ENCODE data around the gene NAA10. TPM values are rescaled to one million over a fixed set of nuclear protein-coding genes. Genes with fewer than 3 reads are reported as not detected.

NAA10 gene
- polyA plus RNA-seq, 1 donor from 2014 or later, result 117 TPM

DNA sequence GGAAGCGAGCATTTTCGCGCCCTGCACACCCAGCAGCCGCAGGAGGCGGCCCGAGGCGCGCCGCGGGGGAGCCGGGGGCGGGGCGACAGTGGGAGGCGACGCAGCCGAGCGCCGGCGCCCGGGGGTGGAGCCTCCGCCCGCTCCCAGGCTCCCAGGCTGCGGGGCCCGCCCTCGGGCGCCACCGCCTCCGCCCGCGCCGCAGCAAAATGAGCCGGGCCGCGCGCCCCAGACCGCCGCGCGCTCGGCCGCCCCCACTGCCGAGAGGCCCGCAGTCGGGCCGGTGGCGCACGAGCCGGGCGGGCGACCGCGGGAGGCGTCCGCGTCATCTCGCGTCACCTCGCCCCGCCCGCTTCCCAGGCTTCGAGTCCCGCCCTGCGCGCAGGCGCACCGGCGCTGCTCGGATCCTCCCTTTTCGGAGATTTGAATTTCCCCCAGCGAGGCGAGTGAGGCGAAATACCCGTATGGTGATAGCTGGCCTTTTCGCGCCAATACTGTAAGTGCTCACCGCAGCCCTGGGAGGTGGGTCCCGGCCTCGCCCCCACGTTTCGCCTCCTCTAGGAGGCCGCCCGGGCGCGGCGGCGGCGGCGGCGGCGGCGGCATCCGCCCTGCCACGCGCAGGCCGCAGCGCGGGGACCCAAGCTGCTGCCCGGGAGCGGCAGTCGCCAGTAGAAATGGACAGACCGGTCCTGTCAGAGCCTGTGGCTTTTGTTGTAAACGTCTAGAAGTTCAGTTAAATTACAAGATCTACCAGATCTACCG lies 37.7 kb upstream of the NAA10 start, which contains the start of gene TMEM187:
TSS of gene TMEM187 (plus strand) at position 387 of the 759 bp plus-strand sequence. CDS start 9,309 bp downstream, outside the sequence.
- H4K20me1 ChIP-seq (ENCODE audit: insufficient read depth), result no peaks in the 10 kb centered on the region
- no peaks in the 10 kb centered on the region for H3K9me3 ChIP-seq (ENCODE audit: low read length)
- H3K9ac ChIP-seq (ENCODE audit: low read length), result peak within 1 kb of the TSS; percentile 98
- H3K27ac ChIP-seq (ENCODE audit: low read length), result peak within 1 kb of the TSS; percentile 98
- peaks cover 10% of the 10 kb centered on the region for H3K79me2 ChIP-seq (replicated peaks; ENCODE audit: insufficient read depth, low read length)
- H3K4me3 ChIP-seq (ENCODE audit: low read length), result peak within 1 kb of the TSS; percentile 85
- H3K9me2 ChIP-seq (ENCODE audit: insufficient read depth, low read length), result no peaks in the 10 kb centered on the region
- TF ChIP-seq SMC3 (conservative IDR thresholded peaks at IDR 0.05; ENCODE audit: poor library complexity), result peak; percentile 41
- peak; percentile 69 for TF ChIP-seq POLR2AphosphoS5 (IDR thresholded peaks at IDR 0.05)
- peak; percentile 56 for TF ChIP-seq MXI1 (conservative IDR thresholded peaks at IDR 0.05; ENCODE audit: poor library complexity, severe bottlenecking)
- TF ChIP-seq RAD21 (conservative IDR thresholded peaks at IDR 0.05), result no peak
- no peak for TF ChIP-seq EP300 (conservative IDR thresholded peaks at IDR 0.05; ENCODE audit: poor library complexity, severe bottlenecking)
- no peaks in the 10 kb centered on the region for H3K27me3 ChIP-seq (ENCODE audit: insufficient read depth, low read depth, low read length)
- H3F3A ChIP-seq (ENCODE audit: insufficient read depth, low read length, poor library complexity, severe bottlenecking), result no peaks in the 10 kb centered on the region
- H2AFZ ChIP-seq (ENCODE audit: low read depth, low read length), result no peak within 1 kb of the TSS
- H3K4me2 ChIP-seq (ENCODE audit: low read length), result no peak within 1 kb of the TSS
- H3K36me3 ChIP-seq (ENCODE audit: insufficient read depth, low read length), result no peaks in the 10 kb centered on the region

DNA sequence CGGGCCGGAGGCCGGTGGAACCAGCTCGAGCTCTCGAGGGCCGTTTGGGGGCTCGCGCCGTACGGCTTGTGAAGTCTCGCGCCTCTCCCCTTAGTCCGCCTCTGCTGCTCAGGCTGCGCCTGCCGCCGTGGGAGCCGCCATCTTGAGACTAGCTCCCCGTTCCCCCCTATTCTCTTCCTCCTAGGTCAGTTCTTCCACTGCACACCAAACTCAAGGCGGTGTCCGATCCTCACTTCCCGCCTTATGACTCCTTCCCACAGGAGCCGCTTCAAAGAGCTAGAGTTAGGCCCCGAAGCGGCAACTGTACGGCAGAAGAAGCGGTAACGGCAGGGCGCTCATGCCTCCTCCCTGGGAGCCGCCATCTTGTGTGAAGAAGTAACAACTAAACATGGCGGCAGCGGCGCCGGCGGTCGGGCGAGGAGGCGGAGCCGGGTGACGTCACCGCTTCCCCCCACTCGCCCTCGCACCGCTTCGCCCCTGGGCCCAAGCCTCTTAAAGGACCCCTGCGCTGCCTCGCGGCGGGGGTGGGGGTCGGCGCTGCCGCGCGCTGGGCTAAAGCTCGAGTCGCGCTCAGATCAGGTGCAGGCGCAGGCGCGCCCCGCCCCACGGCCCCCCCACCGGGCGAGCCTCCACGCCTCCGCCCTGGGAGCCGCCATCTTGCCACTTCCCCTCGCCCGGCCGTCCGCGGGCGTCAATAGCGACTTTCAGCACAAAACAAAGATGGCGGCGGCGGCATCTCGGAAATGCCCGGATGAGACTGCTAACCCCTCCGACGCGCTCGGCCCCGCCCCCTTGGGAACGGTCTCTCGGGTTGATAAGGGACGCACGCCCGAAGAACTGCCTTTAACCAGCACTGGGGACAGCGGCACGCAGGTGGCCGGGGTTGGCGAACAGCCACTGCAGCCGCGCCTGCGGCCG lies 36.9 kb upstream of the NAA10 start, which contains the start of gene HCFC1:
TSS of gene HCFC1 (minus strand) at position 369 of the 918 bp plus-strand sequence. CDS start 978 bp downstream, outside the sequence.
- Histone ChIP-seq H3F3A (ENCODE audit: insufficient read depth, low read length, poor library complexity, severe bottlenecking) (no peaks in the 10 kb centered on the region), H2AFZ (ENCODE audit: low read depth, low read length) (no peak within 1 kb of the TSS), H3K9ac (ENCODE audit: low read length) (peak within 1 kb of the TSS; percentile 98), H3K36me3 (ENCODE audit: insufficient read depth, low read length) (no peaks in the 10 kb centered on the region), H3K9me2 (ENCODE audit: insufficient read depth, low read length) (no peaks in the 10 kb centered on the region), H3K79me2 (replicated peaks; ENCODE audit: insufficient read depth, low read length) (peaks cover 18% of the 10 kb centered on the region), H3K4me3 (ENCODE audit: low read length) (peak within 1 kb of the TSS; percentile 85), H3K9me3 (ENCODE audit: low read length) (no peaks in the 10 kb centered on the region), H3K27ac (ENCODE audit: low read length) (peak within 1 kb of the TSS; percentile 98), H3K4me2 (ENCODE audit: low read length) (no peak within 1 kb of the TSS), H3K27me3 (ENCODE audit: insufficient read depth, low read depth, low read length) (no peaks in the 10 kb centered on the region), H4K20me1 (ENCODE audit: insufficient read depth) (no peaks in the 10 kb centered on the region)
- TF ChIP-seq, protein P1, sequence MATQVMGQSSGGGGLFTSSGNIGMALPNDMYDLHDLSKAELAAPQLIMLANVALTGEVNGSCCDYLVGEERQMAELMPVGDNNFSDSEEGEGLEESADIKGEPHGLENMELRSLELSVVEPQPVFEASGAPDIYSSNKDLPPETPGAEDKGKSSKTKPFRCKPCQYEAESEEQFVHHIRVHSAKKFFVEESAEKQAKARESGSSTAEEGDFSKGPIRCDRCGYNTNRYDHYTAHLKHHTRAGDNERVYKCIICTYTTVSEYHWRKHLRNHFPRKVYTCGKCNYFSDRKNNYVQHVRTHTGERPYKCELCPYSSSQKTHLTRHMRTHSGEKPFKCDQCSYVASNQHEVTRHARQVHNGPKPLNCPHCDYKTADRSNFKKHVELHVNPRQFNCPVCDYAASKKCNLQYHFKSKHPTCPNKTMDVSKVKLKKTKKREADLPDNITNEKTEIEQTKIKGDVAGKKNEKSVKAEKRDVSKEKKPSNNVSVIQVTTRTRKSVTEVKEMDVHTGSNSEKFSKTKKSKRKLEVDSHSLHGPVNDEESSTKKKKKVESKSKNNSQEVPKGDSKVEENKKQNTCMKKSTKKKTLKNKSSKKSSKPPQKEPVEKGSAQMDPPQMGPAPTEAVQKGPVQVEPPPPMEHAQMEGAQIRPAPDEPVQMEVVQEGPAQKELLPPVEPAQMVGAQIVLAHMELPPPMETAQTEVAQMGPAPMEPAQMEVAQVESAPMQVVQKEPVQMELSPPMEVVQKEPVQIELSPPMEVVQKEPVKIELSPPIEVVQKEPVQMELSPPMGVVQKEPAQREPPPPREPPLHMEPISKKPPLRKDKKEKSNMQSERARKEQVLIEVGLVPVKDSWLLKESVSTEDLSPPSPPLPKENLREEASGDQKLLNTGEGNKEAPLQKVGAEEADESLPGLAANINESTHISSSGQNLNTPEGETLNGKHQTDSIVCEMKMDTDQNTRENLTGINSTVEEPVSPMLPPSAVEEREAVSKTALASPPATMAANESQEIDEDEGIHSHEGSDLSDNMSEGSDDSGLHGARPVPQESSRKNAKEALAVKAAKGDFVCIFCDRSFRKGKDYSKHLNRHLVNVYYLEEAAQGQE (IDR thresholded peaks at IDR 0.05; ENCODE audit: borderline replicate concordance), result peak; percentile 74
- no peak for TF ChIP-seq RAD21 (conservative IDR thresholded peaks at IDR 0.05)
- peak; percentile 83 for TF ChIP-seq MXI1 (conservative IDR thresholded peaks at IDR 0.05; ENCODE audit: poor library complexity, severe bottlenecking)
- peak; percentile 80 for TF ChIP-seq POLR2AphosphoS5 (IDR thresholded peaks at IDR 0.05)
- TF ChIP-seq TAF1 (IDR thresholded peaks at IDR 0.05; ENCODE audit: low read depth), result peak; percentile 78
- no peak for TF ChIP-seq SMC3 (conservative IDR thresholded peaks at IDR 0.05; ENCODE audit: poor library complexity)
- TF ChIP-seq, protein P2, sequence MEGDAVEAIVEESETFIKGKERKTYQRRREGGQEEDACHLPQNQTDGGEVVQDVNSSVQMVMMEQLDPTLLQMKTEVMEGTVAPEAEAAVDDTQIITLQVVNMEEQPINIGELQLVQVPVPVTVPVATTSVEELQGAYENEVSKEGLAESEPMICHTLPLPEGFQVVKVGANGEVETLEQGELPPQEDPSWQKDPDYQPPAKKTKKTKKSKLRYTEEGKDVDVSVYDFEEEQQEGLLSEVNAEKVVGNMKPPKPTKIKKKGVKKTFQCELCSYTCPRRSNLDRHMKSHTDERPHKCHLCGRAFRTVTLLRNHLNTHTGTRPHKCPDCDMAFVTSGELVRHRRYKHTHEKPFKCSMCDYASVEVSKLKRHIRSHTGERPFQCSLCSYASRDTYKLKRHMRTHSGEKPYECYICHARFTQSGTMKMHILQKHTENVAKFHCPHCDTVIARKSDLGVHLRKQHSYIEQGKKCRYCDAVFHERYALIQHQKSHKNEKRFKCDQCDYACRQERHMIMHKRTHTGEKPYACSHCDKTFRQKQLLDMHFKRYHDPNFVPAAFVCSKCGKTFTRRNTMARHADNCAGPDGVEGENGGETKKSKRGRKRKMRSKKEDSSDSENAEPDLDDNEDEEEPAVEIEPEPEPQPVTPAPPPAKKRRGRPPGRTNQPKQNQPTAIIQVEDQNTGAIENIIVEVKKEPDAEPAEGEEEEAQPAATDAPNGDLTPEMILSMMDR (IDR thresholded peaks at IDR 0.05; ENCODE audit: poor library complexity, severe bottlenecking), result no peak
- peak; percentile 60 for TF ChIP-seq EP300 (conservative IDR thresholded peaks at IDR 0.05; ENCODE audit: poor library complexity, severe bottlenecking)
- TF ChIP-seq EZH2 (IDR thresholded peaks at IDR 0.05; ENCODE audit: borderline replicate concordance, insufficient read depth, low read length, poor library complexity, severe bottlenecking), result no peak
